ENCODE data around the gene POLD3. TPM values are rescaled to one million over a fixed set of nuclear protein-coding genes. Genes with fewer than 3 reads are reported as not detected.
A peak's percentile ranks its signal among the peaks of the same experiment; 100 is the strongest.

The POLD3 gene
- total and polyA plus RNA-seq, 2 of the 8 experiments (the other 6 are each of a cell fraction or from before 2014, with no cell fraction given), result 18.1 to 29.3 TPM

DNA sequence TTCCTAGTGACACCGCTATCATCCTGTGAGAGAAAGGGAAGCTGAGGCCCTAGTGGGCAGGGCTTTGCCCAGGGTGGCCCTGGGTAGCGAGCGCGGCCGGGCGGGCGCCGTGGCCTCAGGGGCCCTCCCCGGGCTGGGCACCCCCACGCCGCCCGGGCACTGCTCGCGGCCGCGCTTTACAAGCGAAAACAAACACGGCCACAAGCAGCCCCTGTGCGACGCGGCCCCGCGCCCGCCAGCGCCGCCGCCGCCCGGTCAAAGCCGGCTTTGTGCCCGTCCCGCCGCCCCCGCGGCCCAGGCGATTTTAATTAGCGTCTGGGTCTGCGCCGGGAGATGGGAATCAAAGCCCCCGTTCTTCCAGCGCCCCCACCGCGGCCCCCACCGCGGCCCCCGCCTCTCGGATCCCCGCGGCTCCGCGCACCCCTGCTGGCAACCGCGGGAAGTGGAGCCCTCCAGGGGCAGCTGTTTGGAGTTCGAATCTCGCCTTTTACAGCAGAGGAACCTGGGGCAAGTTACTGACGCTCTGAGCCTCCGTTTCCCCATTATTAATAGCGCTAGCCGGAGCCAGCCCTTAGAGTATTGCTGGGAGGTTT lies 91.0 kb downstream of the POLD3 start:
- peak in 1 of 2 experiments; percentile 75 for DNase-seq (ENCODE audit: low read depth in 1 of 2, low spot score in 2 of 2)
- Histone ChIP-seq H3K9me3 (ENCODE audit: insufficient read depth in 2 of 2, low read depth in 1 of 2, low read length in 1 of 2) (no peaks in the 10 kb centered on the region), H3K27me3 (replicated peaks in 1 of 4; ENCODE audit: control insufficient read depth in 3 of 4, extremely low read depth in 1 of 4, insufficient read depth in 3 of 4, low read length in 3 of 4) (peaks cover 0 to 12% (median 7%) of the 10 kb centered on the region in 4 experiments; a peak in 5 of 7 replicates), H3K4me3 (ENCODE audit: extremely low read depth in 1 of 4, insufficient read depth in 2 of 4, low read depth in 3 of 4, low read length in 4 of 4) (peak overlapping the region; percentile 40 to 64 (median 45)), H3K27ac (ENCODE audit: low read depth, low read length) (no peak overlapping the region), H2BK5ac (ENCODE audit: low read depth, low read length) (no peak overlapping the region), H3K4ac (replicated peaks; ENCODE audit: insufficient read length, low read depth, low read length) (no peak overlapping the region), H4K91ac (replicated peaks; ENCODE audit: insufficient read length, low read length) (no peak overlapping the region), H3K4me2 (ENCODE audit: insufficient read depth in 1 of 2, low read depth in 2 of 2, low read length in 2 of 2) (peak overlapping the region; percentile 49 to 72), H4K20me1 (replicated peaks in 1 of 2; ENCODE audit: control insufficient read depth in 1 of 2, insufficient read depth in 2 of 2, low read length in 2 of 2) (no peaks in the 10 kb centered on the region), H3K4me1 (replicated peaks in 1 of 4; ENCODE audit: control insufficient read depth in 3 of 4, insufficient read depth in 4 of 4, low read length in 3 of 4) (peaks cover 5 to 8% (median 7%) of the 10 kb centered on the region in 4 experiments; a peak in 6 of 7 replicates), H3K79me1 (ENCODE audit: low read depth, low read length) (no peaks in the 10 kb centered on the region), H2BK120ac (replicated peaks; ENCODE audit: low read depth, low read length) (no peak overlapping the region), H4K5ac (ENCODE audit: insufficient read length, low read depth, low read length) (no peak overlapping the region), H2BK20ac (ENCODE audit: low read length) (no peak overlapping the region), H2BK12ac (ENCODE audit: low read depth, low read length) (0 out of 2 replicates have a peak overlapping the region, but pooled peaks have one; percentile 43), H2AK5ac (ENCODE audit: low read depth, low read length) (no peak overlapping the region), H3K18ac (ENCODE audit: extremely low read depth, low read length) (no peak overlapping the region), H2BK15ac (ENCODE audit: low read length) (no peak overlapping the region), H3K79me2 (ENCODE audit: control insufficient read depth in 1 of 2, insufficient read depth in 2 of 2, low read length in 2 of 2) (no peaks in the 10 kb centered on the region), H3K23ac (ENCODE audit: insufficient read length) (no peak overlapping the region), H3K36me3 (ENCODE audit: control insufficient read depth in 2 of 4, insufficient read depth in 4 of 4, low read length in 3 of 4) (no peaks in the 10 kb centered on the region), H4K8ac (ENCODE audit: extremely low read depth, insufficient read depth, low read length) (peak overlapping the region; percentile 81; the same call in 1 of the 2 replicates), H3K23me2 (ENCODE audit: low read depth, low read length) (no peaks in the 10 kb centered on the region), H3K14ac (ENCODE audit: insufficient read length) (no peak overlapping the region), H3K9ac (replicated peaks in 1 of 4; ENCODE audit: extremely low read depth in 1 of 4, low read depth in 3 of 4, low read length in 3 of 4) (peak overlapping the region in 3 of 4 experiments; percentile 36 to 58 (median 45); a peak in 5 of 7 replicates), H2AFZ (ENCODE audit: low read length) (peak overlapping the region; percentile 96; the same call in 1 of the 2 replicates), H3K56ac (replicated peaks; ENCODE audit: insufficient read length, low read depth, low read length) (no peak overlapping the region)
- ChIA-PET POLR2A (ENCODE audit: partially characterized antibody) (interaction anchor here (1.7 kb wide), 1 partner anchor 49 kb away, joined by 4 read pairs; the partner anchor contains the start of gene CHRDL2), CTCF (ENCODE audit: partially characterized antibody) (interaction anchor here (0.5 to 10.2 kb wide), 14 partner anchors 8 to 1765 kb away, joined by 3 to 72 read pairs (median 3); no protein-coding TSS in a partner anchor)
- TF ChIP-seq KDM4A (IDR thresholded peaks at IDR 0.05; ENCODE audit: low read depth, low read length, severe bottlenecking), result peak; percentile 51
- TF ChIP-seq EZH2 (IDR thresholded peaks at IDR 0.05; ENCODE audit: low read depth, low read length, severe bottlenecking), result peak; percentile 14
- TF ChIP-seq JUN (IDR thresholded peaks at IDR 0.05; ENCODE audit: low read depth, low read length), result no peak
- TF ChIP-seq CREB1 (IDR thresholded peaks at IDR 0.05), result peak; percentile 29; the same call in 1 of the 2 replicates
- peak; percentile 71 for TF ChIP-seq TAF1 (IDR thresholded peaks at IDR 0.05; ENCODE audit: low read depth, low read length)
- peak; percentile 87 for TF ChIP-seq EGR1 (IDR thresholded peaks at IDR 0.05; ENCODE audit: borderline replicate concordance, low read depth, low read length)
- TF ChIP-seq SAP30 (IDR thresholded peaks at IDR 0.05; ENCODE audit: insufficient read depth, insufficient replicate concordance, low read length), result no peak
- TF ChIP-seq ASH2L (IDR thresholded peaks at IDR 0.05; ENCODE audit: low read length), result peak; percentile 26
- TF ChIP-seq, protein P1, sequence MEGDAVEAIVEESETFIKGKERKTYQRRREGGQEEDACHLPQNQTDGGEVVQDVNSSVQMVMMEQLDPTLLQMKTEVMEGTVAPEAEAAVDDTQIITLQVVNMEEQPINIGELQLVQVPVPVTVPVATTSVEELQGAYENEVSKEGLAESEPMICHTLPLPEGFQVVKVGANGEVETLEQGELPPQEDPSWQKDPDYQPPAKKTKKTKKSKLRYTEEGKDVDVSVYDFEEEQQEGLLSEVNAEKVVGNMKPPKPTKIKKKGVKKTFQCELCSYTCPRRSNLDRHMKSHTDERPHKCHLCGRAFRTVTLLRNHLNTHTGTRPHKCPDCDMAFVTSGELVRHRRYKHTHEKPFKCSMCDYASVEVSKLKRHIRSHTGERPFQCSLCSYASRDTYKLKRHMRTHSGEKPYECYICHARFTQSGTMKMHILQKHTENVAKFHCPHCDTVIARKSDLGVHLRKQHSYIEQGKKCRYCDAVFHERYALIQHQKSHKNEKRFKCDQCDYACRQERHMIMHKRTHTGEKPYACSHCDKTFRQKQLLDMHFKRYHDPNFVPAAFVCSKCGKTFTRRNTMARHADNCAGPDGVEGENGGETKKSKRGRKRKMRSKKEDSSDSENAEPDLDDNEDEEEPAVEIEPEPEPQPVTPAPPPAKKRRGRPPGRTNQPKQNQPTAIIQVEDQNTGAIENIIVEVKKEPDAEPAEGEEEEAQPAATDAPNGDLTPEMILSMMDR (IDR thresholded peaks at IDR 0.05; ENCODE audit: control extremely low read depth in 1 of 3, insufficient read depth in 1 of 3, low read depth in 1 of 3, low read length in 3 of 3), result peak in 2 of 3 experiments; percentile 9 to 29; a peak in 1 of 4 replicates
- 7% methylated on average over 34 of the region's 59 CpGs; no CpG with 5 or more reads in 1 of the 2 experiments for WGBS, 2 experiments (ENCODE audit: extremely low coverage in 1 of 2, insufficient coverage in 1 of 2, insufficient read length in 1 of 2, insufficient replicate concordance in 2 of 2, low coverage in 1 of 2, low lambda C conversion rate in 2 of 2, missing lambda C conversion rate in 1 of 2)
- FAIRE-seq, result no peak
